HG03521 (cell line): ENCODE measurements around the gene HTR7.

ENCODE experiments used
- ATAC-seq: cut with Tn5 transposase; IDR thresholded peaks from one replicate; pipeline ENCODE4 v1.9.1; 2021; ENCODE audit warnings: mild to moderate bottlenecking, moderate library complexity; ENCODE audit not compliant: unreplicated experiment

Gene HTR7

GRCh38 chr10:90745565-90745964 lies 112.3 kb downstream of the HTR7 start:
- ATAC-seq: no peak

DNA sequence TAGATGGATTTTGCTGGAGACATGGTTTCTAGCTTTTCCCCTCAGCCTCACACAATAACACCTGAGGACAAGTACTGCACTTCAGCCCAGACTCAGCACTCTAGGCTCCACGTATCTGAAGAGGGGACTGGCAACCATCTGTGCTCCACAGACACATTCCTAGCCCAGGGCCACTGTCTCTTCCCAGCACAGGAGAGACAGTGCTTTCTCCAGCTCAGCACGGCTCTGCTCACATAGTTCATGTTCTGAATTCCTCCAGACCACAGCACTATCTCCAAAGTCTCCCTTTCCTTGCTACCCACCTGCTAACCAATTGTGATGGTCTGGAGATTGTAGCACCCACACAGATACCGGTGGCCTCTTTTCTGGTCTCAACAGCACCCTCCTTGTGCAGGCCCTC lies 114.5 kb downstream of the HTR7 start:
- ATAC-seq: no peak

- no peak for ATAC-seq
Observed at GRCh38 chr10:90741926-90742565, 115.8 kb downstream of the HTR7 start.

GRCh38 chr10:90740265-90740664 lies 117.6 kb downstream of the HTR7 start:
- ATAC-seq: no peak

GRCh38 chr10:90738885-90739284 lies 119.0 kb downstream of the HTR7 start:
- no peak for ATAC-seq

- no peak for ATAC-seq
Observed at GRCh38 chr10:90734415-90734814, 123.4 kb downstream of the HTR7 start.

DNA sequence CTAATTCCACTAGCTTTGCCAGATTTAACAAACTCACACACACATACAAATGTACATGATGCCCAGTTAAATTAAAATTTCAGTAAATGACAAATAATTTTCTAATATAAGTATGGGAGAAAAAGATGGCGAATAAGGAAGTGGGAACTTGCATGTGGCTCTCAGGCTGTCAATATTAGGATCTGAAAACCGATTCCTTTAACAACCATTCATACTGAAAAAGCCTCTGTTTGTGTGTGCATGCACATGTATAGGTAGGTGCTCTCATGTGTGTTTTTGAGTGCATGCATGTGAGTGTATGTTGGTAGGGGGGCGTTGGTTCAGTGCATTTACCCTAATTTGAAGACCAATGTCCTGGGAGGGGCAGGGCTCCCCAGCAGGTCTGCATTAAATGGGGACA lies 125.3 kb downstream of the HTR7 start:
- no peak for ATAC-seq

- ATAC-seq: no peak
Observed at GRCh38 chr10:90723416-90724068, 134.3 kb downstream of the HTR7 start.

- no peak for ATAC-seq
Observed at GRCh38 chr10:90722832-90723231, 135.0 kb downstream of the HTR7 start.

DNA sequence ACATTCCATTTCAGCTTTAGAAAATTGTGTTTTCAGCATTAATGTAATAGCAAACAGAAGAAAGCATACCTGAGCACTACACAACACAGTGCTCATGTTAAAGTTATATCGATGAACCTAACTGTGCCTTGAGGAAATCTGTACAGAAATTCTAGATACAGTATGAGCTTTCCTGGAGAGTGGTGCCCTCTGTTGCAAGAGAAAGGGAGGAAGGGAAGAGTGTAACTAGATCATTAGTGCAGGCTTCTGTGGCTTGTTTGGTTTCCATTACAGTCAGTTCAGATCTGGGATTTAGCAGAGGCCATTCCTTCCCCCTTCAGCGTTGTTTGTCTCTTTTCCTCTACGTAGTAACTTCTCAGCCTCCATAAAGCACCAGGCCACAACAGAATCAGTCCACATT lies 139.7 kb downstream of the HTR7 start:
- no peak for ATAC-seq

DNA sequence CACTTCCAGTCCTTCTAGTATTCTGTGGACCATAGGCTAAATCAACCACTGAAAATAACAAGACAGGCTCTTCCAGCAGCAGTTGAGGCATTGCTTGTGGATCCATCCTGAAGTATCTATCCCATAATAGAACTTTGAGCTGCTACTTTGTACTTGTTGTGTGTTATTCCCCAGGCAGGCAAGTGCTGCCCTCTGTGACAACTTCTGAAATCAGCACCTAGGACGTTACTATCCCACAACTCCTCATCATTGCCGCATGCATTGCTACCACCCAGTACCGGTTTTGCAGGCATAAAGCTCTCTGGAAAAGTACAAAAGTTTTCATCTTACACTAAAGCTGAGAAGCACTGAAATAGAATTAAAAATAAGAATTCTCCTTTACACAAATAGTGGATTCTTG lies 145.3 kb downstream of the HTR7 start:
- no peak for ATAC-seq

- no peak for ATAC-seq
Observed at GRCh38 chr10:90709727-90710126, 148.1 kb downstream of the HTR7 start.

DNA sequence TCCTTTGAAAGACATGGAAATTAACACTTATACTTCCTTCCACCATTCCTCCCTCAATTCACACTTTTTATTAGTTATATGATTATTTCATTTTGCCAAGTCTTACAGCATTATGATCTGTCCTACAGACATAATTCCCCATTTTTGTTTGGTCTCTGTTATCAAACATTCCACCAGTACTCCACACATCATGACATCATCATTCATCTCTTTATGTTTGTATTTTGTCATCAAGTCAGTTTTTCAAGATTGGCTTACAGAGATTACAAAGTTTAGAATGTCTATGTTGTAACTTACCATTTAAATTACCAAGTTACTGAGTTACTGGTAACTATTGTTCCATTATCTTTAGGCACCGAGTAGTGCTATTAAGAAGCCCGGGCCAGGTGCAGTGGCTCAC lies 150.2 kb downstream of the HTR7 start:
- ATAC-seq: no peak

DNA sequence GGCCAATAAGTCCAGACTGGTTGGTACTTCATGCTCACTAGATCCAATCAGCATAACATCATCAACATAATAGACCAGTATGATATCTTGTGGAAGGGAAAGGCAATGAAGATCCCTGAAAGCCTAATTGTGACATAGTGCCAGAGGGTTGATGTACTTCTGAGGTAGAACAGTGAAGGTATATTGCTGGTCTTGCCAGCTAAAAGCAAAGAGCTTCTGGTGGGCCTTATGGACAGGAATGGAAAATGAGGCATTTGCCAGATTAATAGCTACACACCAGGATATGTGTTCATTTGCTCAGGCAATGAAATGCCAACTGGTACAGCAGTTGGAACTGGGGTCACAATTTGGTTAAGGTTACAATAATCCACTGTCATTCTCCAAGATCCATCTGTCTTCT lies 156.4 kb downstream of the HTR7 start:
- ATAC-seq: no peak

DNA sequence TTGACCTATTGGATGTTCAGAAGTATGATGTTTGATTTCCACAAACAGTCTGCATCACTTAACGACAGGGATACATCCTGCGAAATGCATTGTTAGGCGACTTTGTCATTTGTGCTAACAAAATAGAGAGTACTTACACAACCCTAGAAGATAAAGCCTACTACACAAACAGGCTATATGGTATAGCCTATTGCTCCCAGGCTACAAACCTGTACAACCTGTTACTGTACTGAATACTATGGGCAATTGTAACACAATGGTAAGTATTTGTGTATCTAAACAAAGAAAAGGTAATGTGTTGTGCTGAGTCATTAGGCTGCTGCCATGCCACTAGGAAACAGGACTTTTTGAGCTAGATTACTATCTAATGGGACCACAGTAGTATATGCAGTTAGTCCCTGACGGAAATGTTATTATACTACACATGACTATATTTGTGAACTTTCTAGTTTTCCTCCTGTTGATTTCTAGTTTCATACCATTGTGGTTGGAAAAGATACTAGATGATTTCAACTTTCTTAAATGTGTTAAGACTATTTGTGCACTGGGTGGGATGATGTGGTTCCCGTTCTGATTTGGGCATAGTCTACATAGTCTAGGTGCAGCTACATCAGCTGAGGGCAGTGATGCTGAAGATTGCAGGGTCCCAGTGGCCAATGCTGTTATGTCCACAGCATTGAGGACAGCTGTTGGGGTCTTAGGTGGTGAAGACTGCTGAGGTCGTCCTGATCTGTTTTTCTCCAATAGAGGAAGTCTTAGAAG lies 161.7 kb downstream of the HTR7 start:
- no peak for ATAC-seq
